TTC549 (cell line): ENCODE data around the gene CLOCK.

Experiments
- FAIRE-seq: peaks from 2 replicates; lab custom pipeline; 2012; peaks lifted over from hg19 to GRCh38; lab: Jason Lieb, UNC

CLOCK gene

GRCh38 chr4:55378617-55379467 lies 167.9 kb downstream of the CLOCK start:
- no peak for FAIRE-seq
